Effector CD4-positive, alpha-beta T cell (primary cell): ENCODE results near the gene THADA.
"Not testable (repeated sequence)": the region's sequence is repeated elsewhere in the genome, so short reads cannot be mapped to it uniquely, and the experiment has no call there.

Experiments
- DNase-seq: peaks from one replicate; pipeline ENCODE4 v3.0.0-alpha.2; 2020

THADA gene

GRCh38 chr2:43540021-43540779, 55.6 kb downstream of the THADA start:
- no peak for DNase-seq

DNA sequence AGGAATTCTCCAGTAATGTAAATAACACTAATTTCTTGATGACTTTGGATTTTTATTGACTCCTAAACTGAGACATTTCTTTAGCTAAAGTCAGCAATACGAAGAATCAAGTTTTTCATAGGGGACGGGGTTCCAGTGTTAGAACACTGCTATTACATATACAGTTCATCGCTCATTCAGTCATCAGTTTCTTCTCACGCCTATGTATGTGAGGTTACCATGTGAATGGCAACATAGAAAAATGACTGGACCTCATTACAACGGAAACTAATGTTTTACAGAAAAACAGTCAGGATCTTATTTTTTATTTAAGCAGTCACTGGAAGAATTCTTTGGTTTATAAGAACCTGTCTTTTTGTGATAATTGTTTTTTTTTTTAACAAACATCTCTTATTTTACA, 56.4 kb downstream of the THADA start:
- DNase-seq: no peak

DNA sequence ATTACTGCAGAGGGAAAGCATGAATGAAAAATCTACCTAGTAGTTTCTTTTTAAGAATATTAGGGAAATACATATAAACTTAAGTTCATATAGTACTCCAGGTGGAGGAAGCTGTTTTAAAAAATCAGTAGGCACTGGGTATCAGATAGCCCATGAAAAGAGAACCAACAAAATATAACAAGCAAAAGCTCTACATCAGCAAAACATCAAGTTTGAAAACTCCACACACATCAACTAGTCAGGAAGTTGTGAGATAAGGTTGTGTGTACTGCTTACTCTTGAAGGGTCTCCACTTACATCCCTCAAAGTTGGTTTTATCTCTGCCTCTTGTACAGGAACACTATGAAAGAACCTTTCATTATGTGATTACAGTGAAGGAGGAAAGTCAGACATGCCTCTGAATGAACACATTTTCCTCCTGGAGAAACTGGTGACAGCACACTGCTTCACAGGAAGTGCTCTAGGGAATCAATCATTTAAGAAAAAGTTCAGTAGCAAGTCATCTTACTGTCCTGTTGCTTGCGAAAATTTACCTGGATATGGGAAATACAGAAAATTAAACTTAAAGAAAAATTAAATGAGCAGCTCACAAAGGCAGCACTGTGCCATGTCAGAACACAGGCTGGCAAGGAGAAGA, 57.7 kb downstream of the THADA start:
- DNase-seq: no peak

DNA sequence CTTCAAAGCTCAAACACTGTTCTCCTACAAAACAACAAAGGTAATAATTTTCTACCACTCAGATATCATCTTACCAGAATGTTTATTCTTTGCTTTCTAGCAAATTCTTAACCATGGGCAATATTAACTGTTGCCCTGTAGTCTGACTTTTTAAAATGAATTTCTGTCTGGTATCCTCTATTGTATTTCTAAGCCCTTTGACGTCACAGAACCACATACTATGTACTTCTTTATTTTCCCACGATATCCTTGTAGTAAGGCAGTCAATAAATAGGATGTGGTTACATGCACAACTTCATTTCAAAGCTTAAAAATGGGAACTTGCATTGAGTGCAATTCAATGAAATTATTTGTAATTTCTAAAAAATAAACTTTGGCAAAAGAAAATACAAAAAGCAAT, 58.7 kb downstream of the THADA start:
- no peak for DNase-seq

- DNase-seq: no peak
Observed at GRCh38 chr2:43534569-43534968, 61.3 kb downstream of the THADA start.

- not testable (repeated sequence) for DNase-seq
Observed at GRCh38 chr2:43532572-43532971, 63.3 kb downstream of the THADA start.

- no peak for DNase-seq
Observed at GRCh38 chr2:43531251-43531650, 64.6 kb downstream of the THADA start.

DNA sequence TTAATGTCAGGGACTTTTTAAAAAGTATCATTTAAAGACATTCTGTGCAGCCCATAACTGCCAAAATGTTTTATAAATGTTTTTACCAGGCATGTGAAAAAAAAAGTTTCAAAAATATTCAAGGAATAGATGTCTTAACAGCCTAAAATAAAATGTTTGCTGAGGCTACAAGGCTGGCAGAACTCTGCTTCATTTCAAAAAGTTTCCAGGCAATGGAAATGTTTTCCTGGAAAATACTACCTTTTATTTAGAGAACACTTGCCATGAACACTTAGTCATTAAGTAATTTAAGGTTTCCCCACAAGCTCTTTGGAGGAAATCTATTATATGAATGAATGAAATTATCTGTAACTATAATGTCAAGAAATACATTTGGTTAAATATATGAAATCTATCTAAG, 68.8 kb downstream of the THADA start:
- no peak for DNase-seq

GRCh38 chr2:43525506-43525905, 70.3 kb downstream of the THADA start:
- no peak for DNase-seq

DNA sequence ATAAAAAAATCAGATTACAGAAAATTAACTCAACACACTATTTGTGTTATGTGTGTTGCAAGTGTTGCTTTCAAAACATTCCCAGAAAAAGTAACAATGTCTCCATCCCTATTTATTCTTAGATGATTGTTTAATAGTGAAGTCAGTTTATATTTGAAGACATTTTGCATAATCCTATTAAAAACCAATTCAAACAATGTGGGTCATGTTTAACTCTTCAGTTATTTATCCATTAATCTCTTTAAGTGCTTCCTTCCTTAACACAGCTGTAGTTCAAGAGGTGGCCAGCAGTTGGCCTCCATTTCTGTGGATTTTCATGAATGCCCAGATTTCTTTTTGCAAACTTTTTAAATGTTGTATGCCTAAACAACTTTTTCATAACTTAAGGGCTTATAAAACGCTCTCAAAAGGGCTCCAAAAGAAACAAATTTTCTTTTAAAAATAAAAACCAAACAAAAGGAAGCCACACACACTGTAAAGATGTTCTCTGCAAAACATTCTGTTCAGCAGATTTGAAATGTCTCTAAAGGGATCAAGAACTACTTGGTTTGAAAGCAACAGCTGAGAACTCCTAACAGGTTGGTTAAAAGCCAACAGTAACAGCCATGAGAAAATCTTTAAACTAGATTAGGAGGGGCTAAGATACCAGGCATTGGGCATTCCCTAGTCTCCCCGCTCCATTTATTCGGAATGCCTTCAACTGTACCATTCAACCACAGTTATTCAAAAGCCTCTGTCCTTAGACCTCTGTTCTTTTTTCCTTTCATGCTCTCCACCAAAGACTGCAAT, 71.5 kb downstream of the THADA start:
- no peak for DNase-seq

DNA sequence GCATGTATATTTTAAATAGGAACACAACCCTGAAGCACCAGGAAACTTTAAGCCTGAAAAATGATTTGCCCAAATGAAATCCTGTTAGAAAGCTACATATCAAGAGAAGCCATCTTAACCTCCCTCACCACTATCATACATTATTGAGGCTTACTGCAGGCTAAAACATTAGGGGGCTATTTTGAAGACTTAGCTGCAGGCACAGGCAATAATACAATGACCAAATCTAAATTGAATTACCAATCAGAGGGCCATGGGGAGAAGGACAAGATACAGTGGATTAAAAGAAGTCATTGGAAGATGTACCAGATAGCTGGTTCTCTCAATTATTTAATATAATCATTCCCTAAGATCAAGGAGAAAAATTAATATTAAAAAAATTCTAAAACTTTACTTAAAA, 73.7 kb downstream of the THADA start:
- no peak for DNase-seq

- DNase-seq: no peak
Observed at GRCh38 chr2:43521568-43521967, 74.3 kb downstream of the THADA start.

DNA sequence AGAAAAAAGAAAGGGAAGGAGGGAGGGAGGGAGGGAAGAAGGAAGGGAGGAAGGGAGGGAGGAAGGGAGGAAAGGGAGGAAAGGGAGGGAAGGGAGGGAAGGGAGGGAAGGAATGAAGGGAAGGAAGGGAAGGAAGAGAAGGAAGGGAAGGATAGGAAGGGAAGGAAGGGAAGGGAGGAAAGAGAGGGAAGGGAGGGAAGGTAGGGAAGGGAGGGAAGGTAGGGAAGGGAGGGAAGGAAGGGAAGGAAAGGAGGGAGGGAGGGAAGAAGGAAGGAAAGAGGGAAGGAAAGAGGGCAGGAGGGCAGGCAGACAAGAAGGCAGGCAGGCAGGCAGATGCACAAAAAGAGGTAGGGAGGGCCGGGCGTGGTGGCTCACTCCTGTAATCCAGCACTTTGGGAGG, 74.9 kb downstream of the THADA start:
- DNase-seq: no peak

DNA sequence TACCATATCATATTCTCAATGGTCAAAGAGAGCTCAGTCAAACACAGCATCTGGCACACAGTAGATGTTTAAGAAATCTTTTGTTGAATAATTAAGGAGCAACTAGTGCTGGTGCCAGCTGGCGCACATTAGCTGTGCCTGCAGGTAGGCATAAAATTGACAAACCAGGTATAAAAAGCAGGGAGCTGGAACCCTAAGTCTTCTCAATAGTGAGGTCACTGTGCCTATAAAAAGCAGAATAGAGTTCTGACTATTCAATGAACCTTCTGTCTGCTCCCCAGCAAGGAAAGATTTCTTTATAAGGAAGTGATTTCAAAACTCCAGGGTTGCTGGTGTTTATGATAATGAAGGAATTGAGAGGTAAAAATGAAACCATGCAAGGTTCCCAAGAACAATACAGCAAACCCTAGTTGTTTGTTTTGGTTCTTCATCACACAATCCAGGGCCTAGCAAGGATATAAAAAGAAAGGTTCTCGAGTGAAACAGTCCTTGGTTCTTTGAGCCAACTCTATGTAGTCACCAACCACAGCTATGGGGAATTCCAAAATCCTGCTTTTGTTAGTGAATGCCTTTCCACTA, 76.1 kb downstream of the THADA start:
- no peak for DNase-seq

GRCh38 chr2:43518718-43519117, 77.1 kb downstream of the THADA start:
- no peak for DNase-seq

- DNase-seq: no peak
Observed at GRCh38 chr2:43518181-43518580, 77.7 kb downstream of the THADA start.

- no peak for DNase-seq
Observed at GRCh38 chr2:43515807-43516497, 79.9 kb downstream of the THADA start.

DNA sequence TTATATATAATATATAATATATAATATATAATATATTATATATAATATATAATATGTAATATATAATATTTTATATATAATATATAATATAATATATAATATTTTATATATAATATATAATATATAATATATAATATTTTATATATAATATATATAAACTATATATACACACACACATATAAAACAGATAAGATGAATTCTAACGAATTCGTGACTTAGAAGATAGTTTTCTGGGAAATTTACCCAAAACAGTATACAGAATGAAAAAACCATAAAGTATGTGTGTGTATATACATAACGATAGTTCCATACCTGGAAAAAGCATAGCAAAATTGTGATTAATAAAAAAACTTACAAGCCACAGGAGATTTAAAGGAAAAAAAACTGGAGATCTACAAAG, 80.6 kb downstream of the THADA start:
- DNase-seq: no peak

GRCh38 chr2:43513796-43514195, 82.0 kb downstream of the THADA start:
- no peak for DNase-seq

GRCh38 chr2:43513216-43513615, 82.6 kb downstream of the THADA start:
- DNase-seq: no peak

GRCh38 chr2:43511199-43511598, 84.6 kb downstream of the THADA start:
- DNase-seq: no peak

GRCh38 chr2:43509886-43510285, 86.0 kb downstream of the THADA start:
- no peak for DNase-seq

DNA sequence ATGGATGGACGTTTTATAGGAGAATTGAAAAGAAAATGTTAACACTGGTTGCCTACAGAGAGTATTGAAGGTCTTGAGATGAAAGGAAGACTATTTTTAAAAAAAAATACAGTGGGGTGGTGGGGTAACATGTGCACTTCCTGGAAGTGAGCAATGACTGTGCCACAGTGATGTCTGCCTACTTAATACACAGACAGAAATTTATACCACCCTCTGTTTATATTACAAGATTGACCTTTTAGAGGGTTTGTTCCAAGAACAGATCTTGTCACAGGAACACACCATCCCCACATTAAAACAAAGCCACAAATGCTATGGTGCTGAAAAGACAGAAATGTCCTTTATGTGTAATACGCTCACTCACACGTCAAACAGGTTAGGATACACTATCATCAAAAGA, 87.6 kb downstream of the THADA start:
- no peak for DNase-seq
